ENCODE results near the gene TMEM218. TPM values are rescaled to one million over a fixed set of nuclear protein-coding genes. Genes with fewer than 3 reads are reported as not detected.

Gene TMEM218
- total and polyA plus RNA-seq, 10 of the 15 experiments (the other 5 are each of a cell fraction or from before 2014, with no cell fraction given) = 11.2 to 50.3 (median 28.8) TPM

GRCh38 chr11:125105926-125106325 is 5.5 kb downstream of the TMEM218 start (continued):
- TF ChIP-seq CEBPZ (IDR thresholded peaks at IDR 0.05; ENCODE audit: low read depth, low read length) (no peak), ZBTB11 (CRISPR knock-in tag; IDR thresholded peaks at IDR 0.05) (no peak)

GRCh38 chr11:125102510-125102909 is 8.9 kb downstream of the TMEM218 start:
- no peak overlapping the region for H3K9ac ChIP-seq (ENCODE audit: control insufficient read depth, insufficient read depth, low read length)
- SMC1A ChIA-PET (ENCODE audit: uncharacterized antibody, unreplicated experiment) = interaction anchor here (0.9 kb wide), 1 partner anchor 21 kb away, joined by 3 read pairs; no protein-coding TSS in a partner anchor
- DNase-seq (ENCODE audit: low read depth, low spot score) = peak; percentile 7
- POLR2A ChIA-PET = interaction anchor here (0.6 kb wide), 1 partner anchor 1196 kb away, joined by 5 read pairs; no protein-coding TSS in a partner anchor
- H3K4me2 ChIP-seq (ENCODE audit: control insufficient read depth, insufficient read depth) = no peak overlapping the region
- no peak overlapping the region for H3K27ac ChIP-seq (ENCODE audit: control insufficient read depth, insufficient read depth)
- RAD21 ChIA-PET (ENCODE audit: unreplicated experiment) = interaction anchor here (1.0 kb wide), 1 partner anchor 9 kb away, joined by 3 read pairs; the partner anchor contains the start of gene TMEM218
- in situ Hi-C loops (cut with MboI) = no loop called here
- no TSS peak for BruUV-seq (replicated peaks)
- 0 out of 2 replicates have a peak, but pooled peaks cover 3% of the 10 kb centered on the region for H3K4me1 ChIP-seq (ENCODE audit: control insufficient read depth, insufficient read depth, low read length)
- WGBS (ENCODE audit: insufficient coverage, insufficient replicate concordance, low lambda C conversion rate, missing lambda C conversion rate) = 97% methylated on average over 7 of the region's 7 CpGs
- no peak for FAIRE-seq
- intact Hi-C loops (cut with micrococcal nuclease; ENCODE audit: unreplicated experiment) = no loop called here
- CTCF ChIA-PET = interaction anchor here (1.4 to 1.5 kb wide), 2 partner anchors 10 to 37 kb away, joined by 3 read pairs; no protein-coding TSS in a partner anchor
- no peaks in the 10 kb centered on the region; the same call in 2 of the 3 replicates for H3K9me3 ChIP-seq (replicated peaks; ENCODE audit: control insufficient read depth, insufficient read depth, low read length)
- no peaks in the 10 kb centered on the region for H4K20me1 ChIP-seq (ENCODE audit: control insufficient read depth, insufficient read depth)
- H3K27me3 ChIP-seq (replicated peaks in 1 of 2; ENCODE audit: control insufficient read depth in 2 of 2, insufficient read depth in 2 of 2, low read length in 1 of 2) = no peaks in the 10 kb centered on the region
- H3K36me3 ChIP-seq (ENCODE audit: control insufficient read depth in 2 of 2, insufficient read depth in 2 of 2, low read length in 1 of 2) = 0 out of 4 replicates have a peak, but pooled peaks cover 0 to 8% of the 10 kb centered on the region in 2 experiments
- no peak overlapping the region for H3K4me3 ChIP-seq
- H3K79me2 ChIP-seq (ENCODE audit: control insufficient read depth, insufficient read depth, low read length) = no peaks in the 10 kb centered on the region; the same call in 1 of the 2 replicates
- ATAC-seq = no peak
- H2AFZ ChIP-seq (ENCODE audit: control insufficient read depth, low read depth, low read length) = no peak overlapping the region
- TF ChIP-seq ESRRA (IDR thresholded peaks at IDR 0.05; ENCODE audit: low read length) = no peak
- TF ChIP-seq SREBF2 (IDR thresholded peaks at IDR 0.05; ENCODE audit: low read length) = no peak
- no peak for TF ChIP-seq ZNF274 (IDR thresholded peaks at IDR 0.05; ENCODE audit: insufficient read depth, insufficient read length)
- no peak for TF ChIP-seq ZBED1 (IDR thresholded peaks at IDR 0.05; ENCODE audit: borderline replicate concordance)
- TF ChIP-seq ETV6 (conservative IDR thresholded peaks at IDR 0.05 in 1 of 2, IDR thresholded peaks at IDR 0.05 in 1 of 2; ENCODE audit: borderline replicate concordance in 1 of 2, low read depth in 1 of 2) = no peak
- no peak for TF ChIP-seq NFYA (IDR thresholded peaks at IDR 0.05; ENCODE audit: borderline replicate concordance, low read depth, low read length)
- no peak for TF ChIP-seq NRF1 (conservative IDR thresholded peaks at IDR 0.05; ENCODE audit: low read depth, low read length)
- TF ChIP-seq ZZZ3 (IDR thresholded peaks at IDR 0.05; ENCODE audit: control insufficient read depth, insufficient read length, low read depth) = no peak
- no peak for TF ChIP-seq POLR2AphosphoS5 (IDR thresholded peaks at IDR 0.05; ENCODE audit: low read length)
- TF ChIP-seq SKIL (IDR thresholded peaks at IDR 0.05; ENCODE audit: low read depth, poor library complexity, severe bottlenecking) = no peak
- no peak for TF ChIP-seq NFYB (IDR thresholded peaks at IDR 0.05; ENCODE audit: insufficient read depth, low read depth, low read length)
